Cardiac muscle cell (in vitro differentiated cells and primary cell): Measurements from ENCODE around the gene DLG2. TPM values are rescaled to one million over a fixed set of nuclear protein-coding genes. Genes with fewer than 3 reads are reported as not detected.

Source experiments
- DNase-seq, 2 donors: peaks; one replicate each; pipeline versions ENCODE4 v3.0.0 to v3.0.0-alpha.2; 2010 to 2017; ENCODE audit warnings: low read depth in 1 of 2, low spot score in 1 of 2
- H3K27ac ChIP-seq: fragments of 200-600 bp; sonication (generic); 2 replicates; pipeline ENCODE4 v1.5.1; 2016
- H3K27me3 ChIP-seq: fragments of 200-600 bp; sonication (generic); 2 replicates; pipeline ENCODE4 v1.6.0; 2016; ENCODE audit warnings: control low read depth
- H3K36me3 ChIP-seq: fragments of 200-600 bp; sonication (generic); 2 replicates; pipeline ENCODE4 v1.5.1; 2016; ENCODE audit warnings: control low read depth
- H3K4me1 ChIP-seq: fragments of 200-600 bp; sonication (generic); 2 replicates; pipeline ENCODE4 v1.8.1; 2017; ENCODE audit warnings: low read depth, mild to moderate bottlenecking, mixed run types
- H3K4me3 ChIP-seq: fragments of 200-600 bp; sonication (generic); 2 replicates; pipeline ENCODE4 v1.5.1; 2016; ENCODE audit warnings: mild to moderate bottlenecking
- H3K9me3 ChIP-seq: fragments of 200-600 bp; sonication (generic); 2 replicates; pipeline ENCODE4 v1.5.1; 2017; ENCODE audit warnings: low read depth, mild to moderate bottlenecking, control low read depth
- CTCF ChIP-seq: IDR thresholded peaks from 2 replicates; pipeline ENCODE4 v1.5.1; 2012; ENCODE audit warnings: low read depth, mild to moderate bottlenecking, low read length
- polyA plus RNA-seq: library from polyadenylated mRNA; unstranded; fragments of >200 nt; fragmentation: Nextera tagmentation; extraction: Ambion mirVana; gene quantifications from 2 replicates; pipeline ENCODE4 v1.2.1, GENCODE V29; 2016
- total RNA-seq: library from RNA; depleted of rRNA; stranded (reverse); fragments of >200 nt; gene quantifications from 2 replicates; pipeline ENCODE4 v1.2.3, GENCODE V29; 2016

The DLG2 gene
- total and polyA plus RNA-seq, 2 experiments from 2014 or later: 3.5 to 15.9 TPM

- H3K27ac ChIP-seq: no peak overlapping the region
- no peaks in the 10 kb centered on the region for H3K27me3 ChIP-seq
- DNase-seq: peak in 1 of 2 donors; percentile 61
Measured at GRCh38 chr11:83687787-83688186, 1939.4 kb downstream of the DLG2 start.

GRCh38 chr11:83685730-83686129 lies 1941.4 kb downstream of the DLG2 start:
- Histone ChIP-seq H3K36me3 (no peaks in the 10 kb centered on the region), H3K9me3 (no peaks in the 10 kb centered on the region), H3K27me3 (no peaks in the 10 kb centered on the region), H3K4me3 (no peak overlapping the region), H3K4me1 (peaks cover 24% of the 10 kb centered on the region), H3K27ac (no peak overlapping the region)
- no peak for DNase-seq
- no peak for TF ChIP-seq CTCF

More at GRCh38 chr11:83687787-83688186, 1939.4 kb downstream of the DLG2 start:
- Histone ChIP-seq H3K9me3 (no peaks in the 10 kb centered on the region), H3K4me1 (peaks cover 15% of the 10 kb centered on the region), H3K4me3 (no peak overlapping the region), H3K36me3 (no peaks in the 10 kb centered on the region)
- no peak for TF ChIP-seq CTCF

GRCh38 chr11:83684071-83684470 lies 1943.1 kb downstream of the DLG2 start:
- no peaks in the 10 kb centered on the region for H3K36me3 ChIP-seq

GRCh38 chr11:83682611-83682973 lies 1944.6 kb downstream of the DLG2 start:
- H3K9me3 ChIP-seq: no peaks in the 10 kb centered on the region
- no peak for TF ChIP-seq CTCF
- H3K4me1 ChIP-seq: peaks cover 26% of the 10 kb centered on the region
- no peaks in the 10 kb centered on the region for H3K36me3 ChIP-seq
- H3K27me3 ChIP-seq: no peaks in the 10 kb centered on the region
- H3K27ac ChIP-seq: no peak overlapping the region
- no peak overlapping the region for H3K4me3 ChIP-seq
- peak in 1 of 2 donors; percentile 34 for DNase-seq

More at GRCh38 chr11:83684071-83684470, 1943.1 kb downstream of the DLG2 start:
- H3K4me1 ChIP-seq: peaks cover 34% of the 10 kb centered on the region
- no peak overlapping the region for H3K4me3 ChIP-seq
- H3K27me3 ChIP-seq: no peaks in the 10 kb centered on the region
- no peak overlapping the region for H3K27ac ChIP-seq
- no peak for DNase-seq
- no peaks in the 10 kb centered on the region for H3K9me3 ChIP-seq
- TF ChIP-seq CTCF: no peak

GRCh38 chr11:83681906-83682610 lies 1945.1 kb downstream of the DLG2 start:
- no peaks in the 10 kb centered on the region for H3K36me3 ChIP-seq
- H3K4me3 ChIP-seq: no peak overlapping the region
- H3K4me1 ChIP-seq: peaks cover 26% of the 10 kb centered on the region

More at GRCh38 chr11:83681906-83682610, 1945.1 kb downstream of the DLG2 start:
- H3K27me3 ChIP-seq: no peaks in the 10 kb centered on the region
- no peak overlapping the region for H3K27ac ChIP-seq
- no peaks in the 10 kb centered on the region for H3K9me3 ChIP-seq
- no peak for DNase-seq
- no peak for TF ChIP-seq CTCF
